ENCODE results near the gene RPS6KA1.

RPS6KA1 gene

GRCh38 chr1:26529655-26530409 is at the start of gene RPS6KA1:
TSS of gene RPS6KA1 (plus strand) at chr1:26529761. CDS start at chr1:26529921, 160 bp downstream.
- no peak for TF ChIP-seq CTCF (IDR thresholded peaks at IDR 0.05; ENCODE audit: low read depth, low read length)
- DNase-seq (ENCODE audit: extremely low read depth, low read depth), result no peak

GRCh38 chr1:26482921-26483320 is 46.6 kb upstream of the RPS6KA1 start:
- no peak for TF ChIP-seq CTCF (IDR thresholded peaks at IDR 0.05; ENCODE audit: low read depth, low read length)
- DNase-seq (ENCODE audit: extremely low read depth, low read depth), result no peak

- no peak for DNase-seq (ENCODE audit: extremely low read depth, low read depth)
- TF ChIP-seq CTCF (IDR thresholded peaks at IDR 0.05; ENCODE audit: low read depth, low read length), result no peak
Measured at GRCh38 chr1:26483980-26484379, 45.6 kb upstream of the RPS6KA1 start.

GRCh38 chr1:26490155-26490554 is 39.4 kb upstream of the RPS6KA1 start:
- TF ChIP-seq CTCF (IDR thresholded peaks at IDR 0.05; ENCODE audit: low read depth, low read length), result no peak
- no peak for DNase-seq (ENCODE audit: extremely low read depth, low read depth)

- no peak for DNase-seq (ENCODE audit: extremely low read depth, low read depth)
- no peak for TF ChIP-seq CTCF (IDR thresholded peaks at IDR 0.05; ENCODE audit: low read depth, low read length)
Measured at GRCh38 chr1:26493267-26493666, 36.3 kb upstream of the RPS6KA1 start.

GRCh38 chr1:26493938-26494337 is 35.6 kb upstream of the RPS6KA1 start:
- no peak for DNase-seq (ENCODE audit: extremely low read depth, low read depth)
- TF ChIP-seq CTCF (IDR thresholded peaks at IDR 0.05; ENCODE audit: low read depth, low read length), result no peak

- DNase-seq (ENCODE audit: extremely low read depth, low read depth), result no peak
- TF ChIP-seq CTCF (IDR thresholded peaks at IDR 0.05; ENCODE audit: low read depth, low read length), result no peak
Measured at GRCh38 chr1:26496861-26497260, 32.7 kb upstream of the RPS6KA1 start.

Measured in AG09319 (cell line).